Dedifferentiated amniotic fluid mesenchymal stem cell (primary cell): ENCODE measurements around the gene RANBP10.

Experiments used
- DNase-seq: peaks from one replicate; pipeline ENCODE4 v3.0.0-alpha.2; 2016; ENCODE audit errors: extremely low spot score

Gene RANBP10

GRCh38 chr16:67676516-67676915 is 129.8 kb downstream of the RANBP10 start:
- no peak for DNase-seq

GRCh38 chr16:67675999-67676398 is 130.4 kb downstream of the RANBP10 start:
- DNase-seq: no peak

GRCh38 chr16:67675579-67675935 is 130.8 kb downstream of the RANBP10 start:
- DNase-seq: no peak

- no peak for DNase-seq
These were observed 131.3 kb downstream of the RANBP10 start for GRCh38 chr16:67674851-67675578.

- DNase-seq: no peak
These were observed 132.4 kb downstream of the RANBP10 start for GRCh38 chr16:67673712-67674580.
